Left renal cortex interstitium (tissue), 4 donors: Measurements from ENCODE around the gene RFC3. TPM values are rescaled to one million over a fixed set of nuclear protein-coding genes. Genes with fewer than 3 reads are reported as not detected.
A peak's percentile ranks its signal among the peaks of the same experiment; 100 is the strongest.
"Not testable (repeated sequence)": the region's sequence is repeated elsewhere in the genome, so short reads cannot be mapped to it uniquely, and the experiment has no call there.

Experiments used
- DNase-seq, 4 donors: peaks; one replicate each; pipeline ENCODE4 v3.0.0-alpha.2; 2013; ENCODE audit warnings: low read depth in 4 of 4, low spot score in 2 of 4, missing footprints in 1 of 4
- polyA plus RNA-seq, 4 donors: library from polyadenylated mRNA; unstranded; fragments of 120-200 nt; gene quantifications; one replicate each; pipeline ENCODE4 v1.2.1, GENCODE V29; 2013; ENCODE audit not compliant: insufficient read length in 4 of 4

RFC3 gene
- polyA plus RNA-seq, 4 donors: 22.5 to 27.0 (median 24.8) TPM

- DNase-seq: no peak
These were observed 11.3 kb upstream of the RFC3 start for GRCh38 chr13:33806470-33807248.

GRCh38 chr13:33812829-33813228 lies 5.1 kb upstream of the RFC3 start:
- not testable (repeated sequence) for DNase-seq

- DNase-seq: no peak
These were observed 2.9 kb upstream of the RFC3 start for GRCh38 chr13:33815011-33815550.

- no peak for DNase-seq
These were observed 1.0 kb upstream of the RFC3 start for GRCh38 chr13:33816912-33817311.

GRCh38 chr13:33817513-33817900 lies 442 bp upstream of the RFC3 start:
- no peak for DNase-seq

GRCh38 chr13:33825083-33825482 lies 7.1 kb downstream of the RFC3 start:
- DNase-seq: no peak

- no peak for DNase-seq
These were observed 9.2 kb downstream of the RFC3 start for GRCh38 chr13:33827139-33827538.

GRCh38 chr13:33828431-33829129 lies 10.6 kb downstream of the RFC3 start:
- DNase-seq: no peak

- DNase-seq: no peak
These were observed 14.9 kb downstream of the RFC3 start for GRCh38 chr13:33832872-33833271.

- DNase-seq: peak in 1 of 4 donors; percentile 9
These were observed 20.7 kb downstream of the RFC3 start for GRCh38 chr13:33838647-33839046.

- DNase-seq: no peak
These were observed 22.5 kb downstream of the RFC3 start for GRCh38 chr13:33840402-33840801.

GRCh38 chr13:33842207-33842606 lies 24.3 kb downstream of the RFC3 start:
- no peak for DNase-seq

- no peak for DNase-seq
These were observed 25.0 kb downstream of the RFC3 start for GRCh38 chr13:33842986-33843385.

- no peak for DNase-seq
These were observed 27.8 kb downstream of the RFC3 start for GRCh38 chr13:33845572-33846302.

GRCh38 chr13:33846303-33847062 lies 28.5 kb downstream of the RFC3 start:
- DNase-seq: no peak

- DNase-seq: no peak
These were observed 31.3 kb downstream of the RFC3 start for GRCh38 chr13:33849211-33849610.

- DNase-seq: no peak
These were observed 37.5 kb downstream of the RFC3 start for GRCh38 chr13:33855371-33855895.

GRCh38 chr13:33859691-33860303 lies 41.8 kb downstream of the RFC3 start:
- DNase-seq: no peak

- DNase-seq: no peak
These were observed 42.6 kb downstream of the RFC3 start for GRCh38 chr13:33860526-33860925.

- DNase-seq: no peak
These were observed 44.1 kb downstream of the RFC3 start for GRCh38 chr13:33862016-33862415.
